NT2/D1 (cell line): Measurements from ENCODE around the gene CAPN3.

Experiments
- DNase-seq: peaks from one replicate; pipeline ENCODE4 v3.0.0-alpha.2; 2011; ENCODE audit warnings: low read depth, low spot score
- H3K27me3 ChIP-seq: 2 replicates; pipeline ENCODE4 v1.6.0; 2011; ENCODE audit warnings: mild to moderate bottlenecking; ENCODE audit not compliant: insufficient read length, insufficient read depth
- H3K36me3 ChIP-seq: 2 replicates; pipeline ENCODE4 v1.6.1; 2011; ENCODE audit warnings: mild to moderate bottlenecking, low read length, mixed read lengths; ENCODE audit not compliant: insufficient read depth, insufficient read length
- H3K4me1 ChIP-seq: 2 replicates; pipeline ENCODE4 v1.5.1; 2011; ENCODE audit not compliant: insufficient read depth, insufficient read length
- H3K4me3 ChIP-seq: 2 replicates; pipeline ENCODE4 v1.5.1; 2011; ENCODE audit warnings: low read depth; ENCODE audit not compliant: insufficient read length
- H3K9ac ChIP-seq: 2 replicates; pipeline ENCODE4 v1.6.0; 2011; ENCODE audit warnings: low read depth; ENCODE audit not compliant: insufficient read length
- H3K9me3 ChIP-seq: 2 replicates; pipeline ENCODE4 v1.5.1; 2011; ENCODE audit warnings: mild to moderate bottlenecking, low read length; ENCODE audit not compliant: insufficient read depth
- SUZ12 ChIP-seq: IDR thresholded peaks from 2 replicates; pipeline ENCODE4 v1.6.1; 2011; ENCODE audit not compliant: insufficient read length, insufficient read depth; ENCODE audit errors: extremely low read depth
- YY1 ChIP-seq: IDR thresholded peaks from 2 replicates; pipeline ENCODE4 v1.6.1; 2011; ENCODE audit not compliant: insufficient read length, insufficient read depth
- ZNF274 ChIP-seq: IDR thresholded peaks from 2 replicates; pipeline ENCODE4 v1.6.1; 2011; ENCODE audit warnings: mild to moderate bottlenecking, low read depth, low read length

CAPN3 gene

GRCh38 chr15:42408178-42408577, 48.9 kb downstream of the CAPN3 start:
- Histone ChIP-seq H3K4me1 (no peaks in the 10 kb centered on the region), H3K36me3 (peaks cover 9% of the 10 kb centered on the region), H3K9me3 (no peaks in the 10 kb centered on the region), H3K27me3 (no peaks in the 10 kb centered on the region), H3K9ac (no peak overlapping the region), H3K4me3 (no peak overlapping the region)
- TF ChIP-seq SUZ12 (no peak), YY1 (no peak), ZNF274 (no peak)
- no peak for DNase-seq

- Histone ChIP-seq H3K36me3 (peaks cover 9% of the 10 kb centered on the region), H3K4me3 (no peak overlapping the region), H3K9ac (no peak overlapping the region), H3K9me3 (no peaks in the 10 kb centered on the region), H3K27me3 (no peaks in the 10 kb centered on the region), H3K4me1 (no peaks in the 10 kb centered on the region)
- DNase-seq: no peak
- TF ChIP-seq SUZ12 (no peak), ZNF274 (no peak), YY1 (no peak)
Measured at GRCh38 chr15:42409011-42409410, 49.7 kb downstream of the CAPN3 start.

- H3K27me3 ChIP-seq: no peaks in the 10 kb centered on the region
- peaks cover 31% of the 10 kb centered on the region for H3K36me3 ChIP-seq
- DNase-seq: no peak
- H3K9ac ChIP-seq: no peak overlapping the region
- H3K4me1 ChIP-seq: no peaks in the 10 kb centered on the region
- H3K9me3 ChIP-seq: no peaks in the 10 kb centered on the region
- TF ChIP-seq SUZ12 (no peak), ZNF274 (no peak), YY1 (no peak)
- no peak overlapping the region for H3K4me3 ChIP-seq
Measured at GRCh38 chr15:42411884-42412283, 52.6 kb downstream of the CAPN3 start.

DNA sequence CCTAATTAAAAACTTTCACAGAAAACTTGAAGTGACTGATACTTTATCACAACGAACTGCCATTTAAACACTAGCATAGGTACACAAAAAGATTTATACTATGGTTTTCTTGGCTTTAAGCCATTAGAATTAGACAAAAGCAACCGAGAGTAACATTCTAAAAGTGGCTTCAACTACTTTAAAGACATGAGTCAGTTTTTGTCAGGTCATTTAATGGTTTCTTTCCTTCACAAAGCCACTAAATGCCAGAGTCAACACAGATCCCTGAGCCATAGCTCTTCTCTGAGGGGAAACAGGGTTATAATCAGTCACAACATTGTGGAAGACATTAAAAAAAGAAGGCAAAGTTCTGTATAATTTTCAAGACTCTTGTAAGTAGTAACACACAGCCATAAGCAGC, 54.6 kb downstream of the CAPN3 start:
- Histone ChIP-seq H3K9me3 (no peaks in the 10 kb centered on the region), H3K4me1 (no peaks in the 10 kb centered on the region), H3K9ac (no peak overlapping the region), H3K4me3 (no peak overlapping the region), H3K27me3 (no peaks in the 10 kb centered on the region), H3K36me3 (peaks cover 41% of the 10 kb centered on the region)
- TF ChIP-seq SUZ12 (no peak), ZNF274 (no peak), YY1 (no peak)
- DNase-seq: no peak

DNA sequence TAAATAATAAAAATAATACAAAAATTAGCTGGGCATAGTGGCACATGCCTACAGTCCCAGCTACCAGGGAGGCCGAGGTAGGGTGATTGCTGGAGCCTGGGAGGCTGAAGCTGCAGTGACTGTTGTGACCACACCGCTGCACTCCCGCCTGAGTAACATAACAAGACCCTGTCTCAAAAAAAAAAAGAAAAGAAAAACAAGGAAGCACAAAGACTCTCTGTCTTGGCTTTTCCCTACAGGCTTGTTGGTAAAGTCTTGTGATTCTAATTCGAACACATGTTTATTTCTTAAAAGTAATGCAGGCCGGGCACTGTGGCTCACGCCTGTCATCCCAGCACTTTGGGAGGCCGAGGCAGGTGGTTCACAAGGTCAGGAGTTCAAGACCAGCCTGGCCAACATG, 60.1 kb downstream of the CAPN3 start:
- no peak overlapping the region for H3K9ac ChIP-seq
- no peaks in the 10 kb centered on the region for H3K27me3 ChIP-seq
- H3K36me3 ChIP-seq: peaks cover 62% of the 10 kb centered on the region
- DNase-seq: no peak
- H3K4me1 ChIP-seq: no peaks in the 10 kb centered on the region
- H3K9me3 ChIP-seq: no peaks in the 10 kb centered on the region
- no peak overlapping the region for H3K4me3 ChIP-seq
- no peak for TF ChIP-seq SUZ12
- no peak for TF ChIP-seq ZNF274
- TF ChIP-seq YY1: no peak

DNA sequence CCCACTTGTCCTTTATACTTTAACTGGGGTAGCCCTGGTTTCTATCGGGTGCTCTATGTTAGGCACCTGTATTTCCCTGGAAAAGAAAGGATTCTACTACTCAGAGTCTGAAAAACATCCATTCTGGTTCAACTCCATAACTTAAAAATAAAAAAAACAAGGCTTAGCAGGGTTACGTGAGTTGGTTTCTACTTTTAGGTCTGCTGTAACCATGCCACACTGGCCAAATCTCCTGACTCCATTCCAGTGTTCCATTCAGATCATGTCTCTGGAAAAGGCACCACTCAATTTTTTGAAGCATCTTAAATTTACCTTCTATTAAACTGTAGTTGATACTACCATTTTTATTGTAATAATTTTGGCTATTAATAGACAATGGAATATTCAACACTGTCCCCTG, 62.1 kb downstream of the CAPN3 start:
- Histone ChIP-seq H3K4me3 (no peak overlapping the region), H3K9ac (no peak overlapping the region), H3K36me3 (peaks cover 62% of the 10 kb centered on the region), H3K27me3 (no peaks in the 10 kb centered on the region), H3K9me3 (no peaks in the 10 kb centered on the region), H3K4me1 (no peaks in the 10 kb centered on the region)
- TF ChIP-seq SUZ12 (no peak), ZNF274 (no peak), YY1 (no peak)
- no peak for DNase-seq

- Histone ChIP-seq H3K27me3 (no peaks in the 10 kb centered on the region), H3K4me3 (no peak overlapping the region), H3K9ac (no peak overlapping the region), H3K9me3 (no peaks in the 10 kb centered on the region), H3K4me1 (no peaks in the 10 kb centered on the region), H3K36me3 (peaks cover 56% of the 10 kb centered on the region)
- no peak for TF ChIP-seq YY1
- no peak for TF ChIP-seq SUZ12
- TF ChIP-seq ZNF274: no peak
- DNase-seq: no peak
Measured at GRCh38 chr15:42427429-42428223, 68.3 kb downstream of the CAPN3 start.
